ENCODE measurements around the gene PRKAG2.
"Not testable (repeated sequence)": the region's sequence is repeated elsewhere in the genome, so short reads cannot be mapped to it uniquely, and the experiment has no call there.

PRKAG2 gene

DNA sequence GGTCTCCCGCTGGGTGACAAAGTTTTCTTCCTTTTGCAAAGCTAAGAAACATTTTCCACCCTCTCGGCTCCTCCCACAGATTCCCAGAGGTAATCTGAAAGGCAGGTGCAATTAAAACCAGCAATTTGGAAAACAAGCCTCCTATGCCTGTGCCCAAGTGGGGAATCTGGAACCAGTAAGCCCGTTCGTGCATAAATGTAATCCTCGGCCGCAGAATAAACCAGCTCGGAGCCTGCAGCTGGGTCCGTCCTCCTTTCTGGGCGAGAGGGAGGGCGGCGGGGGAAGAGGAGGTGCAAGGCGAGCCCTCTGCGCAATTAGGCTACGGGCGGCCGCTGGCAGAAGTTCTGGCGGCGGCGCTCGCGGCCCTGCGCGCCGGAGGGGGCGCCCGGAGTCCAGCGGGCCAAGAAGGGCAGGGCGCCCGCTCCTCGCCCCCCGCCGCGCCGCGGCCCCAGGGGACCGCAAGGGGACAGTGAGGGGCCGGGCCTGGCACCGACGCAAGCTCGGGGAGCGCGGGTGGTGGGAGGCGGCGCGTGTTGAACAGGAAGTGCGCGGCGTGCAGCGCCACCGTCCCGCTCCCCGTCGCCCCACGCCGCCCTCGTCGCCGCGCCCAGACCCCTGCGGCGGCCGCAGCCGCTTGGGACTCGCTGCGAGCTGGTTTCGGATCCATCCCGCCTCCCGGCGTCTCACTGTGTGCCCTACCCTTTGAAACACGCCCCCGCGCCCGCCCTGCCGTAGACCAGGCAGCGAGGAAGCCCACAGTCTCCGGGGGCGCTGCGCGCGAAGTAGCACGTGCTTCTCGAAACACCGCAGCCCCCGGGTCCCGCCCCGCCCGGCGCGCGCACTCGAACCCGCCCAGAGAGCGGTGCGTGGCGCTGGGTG, at the start of gene PRKAG2:
Gene PRKAG2, minus strand, starts transcription at position 217 of the 879 bp plus-strand sequence. CDS start 495 bp downstream, outside the sequence.
- peak; percentile 75 for DNase-seq (ENCODE audit: low spot score)

DNA sequence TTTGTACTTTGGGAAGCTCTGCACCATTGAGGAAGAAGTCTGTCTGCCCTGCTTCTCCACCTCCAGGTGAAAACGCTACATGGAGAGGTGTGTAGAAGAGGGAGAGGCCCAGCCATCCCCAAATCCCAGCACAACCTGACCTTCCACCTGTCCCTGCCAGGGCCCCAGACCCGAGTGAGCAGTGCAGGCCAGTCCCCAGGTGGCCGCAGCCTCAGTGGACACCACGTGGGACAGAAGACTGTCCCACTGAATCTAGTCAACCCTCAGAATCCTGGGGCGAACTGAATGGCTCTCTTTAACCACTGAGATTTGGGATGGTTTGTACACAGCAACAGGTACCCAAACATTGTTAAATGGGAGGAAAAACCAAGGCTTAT, 49.4 kb upstream of the PRKAG2 start:
- no peak for DNase-seq (ENCODE audit: low spot score)

DNA sequence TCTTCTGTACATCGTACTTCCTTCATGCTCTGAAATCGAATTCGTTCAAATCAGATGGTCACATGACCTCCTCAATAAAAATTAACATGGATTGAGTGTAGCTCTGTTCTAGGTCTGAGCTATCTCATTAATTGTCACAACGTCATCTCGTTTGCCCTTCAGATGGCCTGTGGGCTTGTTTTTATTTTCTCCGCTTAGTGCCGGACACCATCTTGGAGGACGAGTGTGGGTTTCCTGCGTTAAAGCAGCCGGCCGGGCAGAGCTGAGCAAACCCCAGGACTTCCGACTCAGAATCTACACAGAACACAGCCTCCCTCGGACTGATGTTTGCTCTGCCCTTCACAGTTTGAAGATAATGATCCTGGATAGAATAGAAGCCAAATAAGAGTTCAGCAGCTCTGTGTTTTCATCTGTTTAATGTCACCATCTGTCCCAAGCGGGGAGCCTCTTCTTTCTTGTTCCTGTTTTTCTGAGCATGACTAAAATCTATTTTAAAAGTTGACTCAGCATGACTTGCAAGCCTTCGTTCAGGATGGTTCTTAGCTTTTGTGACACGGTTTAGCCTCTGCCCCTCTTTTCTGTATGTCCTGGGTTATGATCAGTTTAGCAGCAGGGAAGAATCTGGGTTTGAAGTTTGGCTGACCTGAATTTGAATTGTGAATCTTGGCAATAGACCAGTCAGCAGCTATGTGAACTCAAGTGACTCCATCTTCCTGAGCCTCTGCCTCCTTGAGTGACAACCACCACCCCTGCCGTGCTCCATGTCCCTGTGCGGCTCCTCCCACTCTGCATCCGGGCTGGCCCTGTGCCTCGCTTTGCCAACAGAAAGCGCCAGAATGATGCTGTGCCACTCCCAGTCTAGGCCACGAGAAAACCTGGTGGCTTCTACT, 48.8 kb upstream of the PRKAG2 start:
- DNase-seq (ENCODE audit: low spot score), result no peak

DNA sequence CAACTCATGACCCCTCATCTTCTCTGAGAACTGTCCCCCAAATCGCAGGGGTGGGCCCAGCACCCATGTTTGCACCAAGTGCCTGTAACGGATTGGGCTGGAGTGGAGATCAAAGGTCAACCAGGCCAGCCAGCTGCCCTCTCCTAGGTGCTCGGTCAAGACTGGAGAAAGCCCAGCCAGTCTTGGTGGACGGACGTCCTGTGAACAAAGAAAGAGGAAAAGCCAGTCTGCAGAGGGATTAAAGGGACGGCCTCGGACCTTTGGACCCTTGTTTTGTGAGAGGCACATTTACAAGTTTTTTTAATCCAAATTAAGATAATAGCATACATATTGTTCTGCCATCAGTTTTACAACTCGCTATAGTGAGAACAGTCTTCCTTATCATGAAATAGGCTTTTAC, 47.6 kb upstream of the PRKAG2 start:
- no peak for DNase-seq (ENCODE audit: low spot score)

DNA sequence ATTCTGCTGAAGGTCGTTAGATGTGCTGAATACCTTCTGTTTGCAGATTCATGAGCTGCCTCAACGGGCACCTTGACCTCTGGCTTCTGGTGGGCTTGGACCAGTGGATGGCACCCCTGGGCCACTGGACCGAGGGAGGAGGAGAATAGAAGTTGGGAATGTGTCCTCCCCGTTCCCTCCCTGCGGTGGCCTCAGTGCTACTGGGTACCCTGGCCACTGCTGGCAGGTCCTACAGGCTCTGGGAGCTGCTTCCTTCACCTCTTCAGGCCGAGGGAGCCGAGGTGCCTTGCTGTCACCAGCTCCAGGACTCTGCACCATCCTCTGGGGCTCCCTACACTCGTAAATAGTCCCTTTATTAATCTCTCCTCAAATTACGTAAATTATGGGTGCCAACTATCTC, 47.1 kb upstream of the PRKAG2 start:
- DNase-seq (ENCODE audit: low spot score), result no peak

DNA sequence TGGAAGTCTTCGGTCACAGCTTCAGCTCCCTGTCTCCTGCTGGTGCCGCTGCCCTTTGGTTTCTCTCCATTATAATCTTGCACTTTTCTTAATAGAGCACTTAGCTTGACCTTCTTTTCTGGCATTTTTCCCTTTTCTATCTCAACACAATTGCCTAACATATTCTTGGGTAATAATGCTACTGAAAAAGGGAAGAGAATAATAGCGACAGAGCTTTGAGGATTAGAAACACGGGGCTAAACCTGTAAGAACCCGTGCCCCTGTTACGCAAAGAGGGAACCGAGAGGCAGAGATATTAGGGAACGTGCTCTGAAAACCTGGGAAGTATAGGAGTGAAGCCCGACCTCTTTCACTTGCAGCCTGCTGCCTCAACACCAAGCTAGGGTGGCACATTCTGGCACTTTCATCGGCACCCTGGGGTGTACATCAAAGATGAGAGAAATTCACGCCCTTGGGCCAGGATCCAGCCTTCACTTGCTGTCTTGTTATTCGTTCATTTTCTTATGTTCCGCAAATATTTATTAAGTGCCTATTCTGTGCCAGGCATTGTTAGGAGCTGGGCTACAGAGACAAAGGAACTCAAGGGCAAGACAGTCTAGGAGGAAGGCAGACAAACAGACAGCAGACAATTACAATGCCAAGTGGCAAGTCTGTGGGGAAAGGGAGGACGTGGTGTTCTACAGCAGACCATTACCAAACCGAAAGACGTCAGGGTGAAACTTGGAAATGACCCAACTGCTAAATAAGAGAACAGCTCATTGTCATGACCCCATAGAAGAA, 46.4 kb upstream of the PRKAG2 start:
- no peak for DNase-seq (ENCODE audit: low spot score)

DNA sequence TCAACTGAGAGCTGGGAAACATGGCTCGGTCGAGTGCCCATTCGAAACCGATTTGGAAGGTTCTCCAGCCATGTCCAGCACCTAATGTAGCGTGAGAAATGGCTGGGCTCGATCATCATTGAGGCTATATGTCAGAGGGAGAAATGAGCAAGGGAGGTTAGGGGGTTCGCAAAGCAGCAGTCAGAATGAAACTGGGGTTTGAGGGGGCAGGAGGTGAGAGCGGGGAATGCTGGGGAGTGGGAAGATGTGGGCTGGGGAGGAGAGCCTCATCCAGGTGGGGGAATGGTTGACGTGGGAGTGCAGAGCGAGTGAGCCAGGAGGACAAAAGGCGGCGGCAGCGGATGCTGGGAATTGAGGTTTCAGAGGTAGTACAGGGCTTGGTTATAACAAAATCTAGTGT, 44.5 kb upstream of the PRKAG2 start:
- DNase-seq (ENCODE audit: low spot score), result no peak

DNA sequence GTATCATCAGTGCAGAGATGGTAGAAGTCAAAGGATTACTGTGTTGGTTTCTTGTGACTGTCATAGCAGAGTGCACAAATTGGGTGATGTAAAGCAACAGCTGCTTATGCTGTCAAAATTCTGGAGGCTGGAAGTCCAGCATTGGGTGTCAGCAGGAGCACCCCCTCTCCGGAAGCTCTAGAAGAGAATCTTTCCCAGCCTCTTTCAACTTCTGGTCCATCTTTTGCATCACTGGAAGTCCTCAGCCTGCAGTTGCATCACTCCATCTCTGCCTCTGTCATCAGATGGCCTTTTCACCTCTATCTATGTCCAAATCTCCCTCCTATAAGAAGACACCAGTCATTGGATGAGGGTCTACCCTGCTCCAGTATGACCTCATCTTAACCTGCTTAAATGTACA, 43.6 kb upstream of the PRKAG2 start:
- no peak for DNase-seq (ENCODE audit: low spot score)

DNA sequence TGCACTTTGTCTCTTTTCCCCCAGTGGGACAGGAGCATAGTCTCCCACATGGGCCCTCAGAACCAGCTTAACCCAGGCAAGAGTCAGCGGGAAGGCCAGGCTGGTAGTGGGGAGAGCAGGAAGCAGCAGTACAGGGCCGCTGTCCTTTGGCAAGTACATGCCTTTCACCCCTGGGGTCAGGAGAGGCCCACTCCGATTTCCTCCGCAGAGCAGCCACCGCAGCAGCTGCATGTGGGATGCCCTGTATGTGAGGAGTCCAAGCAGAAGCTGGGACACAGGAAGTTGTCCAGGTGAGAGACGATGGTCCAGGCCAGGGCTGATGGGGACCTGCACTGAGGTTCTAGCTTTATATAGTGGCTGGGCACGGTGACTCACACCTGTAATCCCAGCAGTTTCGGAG, 42.7 kb upstream of the PRKAG2 start:
- DNase-seq (ENCODE audit: low spot score), result no peak

DNA sequence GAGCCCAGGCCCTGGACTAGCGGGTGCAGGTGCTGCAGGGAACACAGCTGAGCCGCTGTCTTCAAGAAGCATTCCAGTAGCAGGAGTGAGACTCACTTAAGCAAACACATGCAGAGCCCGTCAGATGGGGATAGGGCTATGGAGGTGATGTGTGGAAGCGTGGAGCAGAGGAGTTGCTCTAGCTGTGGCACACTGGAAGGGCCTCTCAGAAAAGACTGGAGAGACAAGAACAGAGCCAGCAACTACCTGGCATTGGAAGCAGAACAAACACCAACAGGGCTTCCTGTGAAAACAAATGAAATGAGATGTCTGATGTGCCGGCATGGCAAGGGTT, 41.6 kb upstream of the PRKAG2 start:
- no peak for DNase-seq (ENCODE audit: low spot score)

DNA sequence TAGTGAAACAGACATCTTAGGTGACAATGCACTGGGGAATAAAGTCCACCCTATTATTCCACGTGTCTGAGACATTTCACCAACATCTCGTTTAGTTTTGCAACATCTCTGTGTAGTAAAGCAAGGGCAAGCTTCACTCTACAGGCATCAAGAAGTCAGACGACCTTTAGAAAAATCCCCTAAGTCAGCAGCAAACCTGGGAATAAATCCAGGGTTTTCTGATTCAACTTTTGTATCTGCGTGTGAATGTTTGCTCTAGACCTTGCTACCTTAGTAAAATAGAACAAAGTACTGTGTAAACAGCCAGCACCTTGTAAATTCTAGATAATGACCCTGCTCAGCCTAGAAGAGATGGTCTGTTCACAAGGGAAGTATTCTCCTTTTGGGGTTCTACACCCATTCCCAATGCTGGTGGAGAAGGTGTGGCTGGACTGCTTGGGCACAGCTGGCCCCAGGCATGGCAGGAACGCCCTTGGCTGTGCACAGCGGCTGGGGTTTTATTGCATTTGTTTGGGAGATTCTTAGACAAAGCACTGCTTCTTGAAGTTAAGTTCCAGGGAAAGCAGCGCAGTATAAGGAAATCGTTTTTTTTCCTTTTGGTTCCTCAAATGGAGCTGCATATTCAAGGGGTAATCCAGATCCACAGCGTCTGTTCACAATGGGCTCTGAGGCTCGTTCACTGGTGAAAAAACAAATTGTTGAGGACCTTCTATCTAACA, 41.0 kb upstream of the PRKAG2 start:
- DNase-seq (ENCODE audit: low spot score), result no peak

DNA sequence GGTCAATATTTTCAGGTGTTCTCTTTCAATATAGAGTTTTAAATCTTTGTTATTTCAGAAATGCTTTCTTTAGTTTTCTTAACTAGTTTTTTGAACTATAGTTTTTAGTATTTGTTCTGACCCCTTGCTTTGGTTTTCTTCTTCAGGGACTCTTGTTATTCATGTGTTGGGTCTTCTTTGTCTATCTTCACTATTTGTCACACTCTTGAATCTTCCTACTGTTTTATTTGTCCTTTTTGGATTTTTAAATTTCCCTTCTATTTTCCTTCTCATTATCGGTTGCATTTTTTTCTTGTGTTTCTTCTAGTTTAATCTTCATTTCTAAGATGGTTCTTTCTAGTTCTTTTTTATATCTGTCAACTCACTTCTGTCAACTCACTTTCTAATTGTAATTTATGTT, 37.1 kb upstream of the PRKAG2 start:
- no peak for DNase-seq (ENCODE audit: low spot score)

DNA sequence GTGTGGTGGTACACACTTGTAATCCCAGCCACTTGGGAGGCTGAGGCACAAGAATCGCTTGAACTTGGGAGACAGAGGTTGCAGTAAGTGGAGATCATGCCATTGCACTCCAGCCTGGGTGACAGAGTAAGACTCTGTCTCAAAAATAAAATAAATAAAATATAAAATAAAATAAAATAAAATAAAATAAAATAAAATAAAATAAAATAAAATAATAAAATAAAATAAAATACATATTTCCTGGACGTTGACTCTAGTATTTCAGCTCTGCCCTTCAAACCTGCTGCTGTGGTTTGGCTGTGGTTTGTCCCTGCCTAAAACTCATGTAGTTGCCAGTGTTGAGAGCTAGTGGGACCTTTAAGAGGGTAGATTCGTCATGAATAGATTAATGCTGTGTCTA, 33.7 kb upstream of the PRKAG2 start:
- not testable (repeated sequence) for DNase-seq (ENCODE audit: low spot score)

DNA sequence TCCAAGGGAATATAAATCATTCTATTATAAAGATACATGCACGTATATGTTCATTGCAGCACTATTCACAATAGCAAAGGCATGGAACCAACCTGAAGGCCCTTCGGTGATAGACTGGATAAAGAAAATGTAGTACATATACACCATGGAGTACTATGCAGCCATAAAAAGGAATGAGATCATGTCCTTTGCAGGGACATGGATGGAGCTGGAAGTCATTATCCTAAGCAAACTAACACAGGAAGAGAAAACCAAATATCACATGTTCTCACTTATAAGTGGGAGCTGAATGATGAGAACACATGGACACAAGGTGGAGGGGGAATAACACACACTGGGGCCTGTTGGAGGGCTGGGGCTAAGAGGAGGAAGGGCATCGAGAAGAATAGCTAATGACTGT, 30.2 kb upstream of the PRKAG2 start:
- DNase-seq (ENCODE audit: low spot score), result not testable (repeated sequence)

DNA sequence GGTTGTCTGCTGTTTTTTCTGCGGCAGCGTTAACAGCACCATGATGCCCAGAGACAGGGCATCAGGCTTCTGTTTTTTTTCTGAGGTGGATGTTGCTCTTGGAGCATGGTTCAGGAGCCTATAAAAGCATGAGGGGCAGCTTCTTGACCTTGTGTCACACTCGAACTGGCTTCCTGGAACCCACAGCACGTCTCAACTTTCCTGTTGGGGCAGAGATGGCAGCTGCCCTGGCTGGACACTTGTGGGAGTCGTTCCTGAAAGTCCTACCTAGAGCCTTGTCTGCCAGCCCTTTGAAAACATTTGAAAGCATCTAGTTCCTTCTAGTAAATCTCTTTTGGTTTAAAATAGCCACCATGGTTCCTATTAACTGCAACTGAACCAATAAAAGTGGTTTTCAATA, 28.9 kb upstream of the PRKAG2 start:
- DNase-seq (ENCODE audit: low spot score), result no peak

DNA sequence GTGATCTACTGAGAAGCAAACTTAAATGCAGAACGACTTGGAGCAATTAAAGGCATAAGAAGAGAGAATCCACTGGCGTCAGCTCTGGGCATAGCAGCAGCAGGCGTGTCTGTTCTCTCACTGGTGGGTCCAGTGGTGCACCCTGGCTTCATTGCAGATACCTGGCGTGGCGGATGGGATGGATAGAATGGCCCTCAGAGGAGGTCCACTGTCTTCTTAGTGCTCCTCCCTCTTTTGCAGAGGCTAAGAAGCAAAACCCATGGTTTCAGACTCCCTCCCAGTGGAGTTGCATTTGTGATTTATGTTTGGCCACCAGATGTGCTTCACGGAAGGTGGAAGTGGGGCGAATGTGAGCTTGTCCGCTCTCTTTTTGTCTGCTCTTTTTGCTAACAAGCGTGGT, 28.4 kb upstream of the PRKAG2 start:
- no peak for DNase-seq (ENCODE audit: low spot score)

DNA sequence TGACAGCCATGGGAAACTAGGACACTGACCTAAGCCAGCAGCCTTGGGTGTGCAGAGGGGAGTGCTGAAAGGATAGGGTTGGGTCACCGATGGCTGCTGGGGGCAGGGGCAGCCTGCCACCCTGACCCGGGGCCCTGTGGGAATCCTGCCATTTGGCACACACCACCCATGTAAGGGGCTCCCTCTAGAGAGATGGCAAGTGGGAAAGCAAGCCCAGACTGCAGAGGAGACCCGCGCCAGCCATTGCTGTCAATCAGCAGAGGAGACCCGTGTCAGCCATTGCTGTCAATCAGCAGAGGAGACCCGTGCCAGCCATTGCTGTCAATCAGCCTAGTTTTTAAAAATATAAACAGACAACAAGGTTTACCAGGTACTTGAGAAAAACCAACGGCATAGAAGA, 27.4 kb upstream of the PRKAG2 start:
- DNase-seq (ENCODE audit: low spot score), result no peak

DNA sequence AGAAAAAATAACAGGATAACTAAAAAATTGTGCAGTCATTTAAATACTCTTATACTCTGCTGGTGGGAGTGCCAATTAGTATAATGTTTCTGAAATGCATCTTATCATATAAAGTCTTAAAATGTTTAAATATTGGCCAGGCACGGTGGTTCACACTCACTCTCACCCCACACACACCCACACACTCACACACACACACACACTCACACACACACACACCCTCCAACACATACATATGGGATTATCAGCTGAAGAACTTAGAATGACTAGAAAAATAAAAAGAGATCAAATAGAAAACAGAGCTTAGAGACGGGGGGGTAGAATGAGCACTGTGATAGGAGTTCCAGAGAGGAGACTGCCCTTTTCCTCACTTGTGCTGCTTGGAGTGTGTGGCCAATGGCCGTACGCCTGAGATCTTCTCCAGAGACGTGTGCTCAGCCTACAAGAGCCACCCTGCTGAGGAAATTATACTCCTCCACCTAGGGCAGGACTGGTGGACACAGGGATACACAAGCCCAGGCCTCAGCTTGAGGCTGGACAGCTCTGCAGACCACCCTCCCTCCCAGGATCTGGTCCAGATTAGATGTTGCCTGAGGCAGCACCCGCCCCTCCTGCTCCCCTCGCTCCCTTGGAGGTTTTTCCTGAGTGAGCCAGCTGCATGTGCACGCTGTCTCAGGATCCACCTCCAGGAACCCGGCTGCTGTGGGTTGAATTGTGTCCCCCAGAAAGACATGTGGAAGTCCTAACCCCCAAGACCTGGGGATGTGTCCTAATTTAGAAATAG, 26.5 kb upstream of the PRKAG2 start:
- no peak for DNase-seq (ENCODE audit: low spot score)

DNA sequence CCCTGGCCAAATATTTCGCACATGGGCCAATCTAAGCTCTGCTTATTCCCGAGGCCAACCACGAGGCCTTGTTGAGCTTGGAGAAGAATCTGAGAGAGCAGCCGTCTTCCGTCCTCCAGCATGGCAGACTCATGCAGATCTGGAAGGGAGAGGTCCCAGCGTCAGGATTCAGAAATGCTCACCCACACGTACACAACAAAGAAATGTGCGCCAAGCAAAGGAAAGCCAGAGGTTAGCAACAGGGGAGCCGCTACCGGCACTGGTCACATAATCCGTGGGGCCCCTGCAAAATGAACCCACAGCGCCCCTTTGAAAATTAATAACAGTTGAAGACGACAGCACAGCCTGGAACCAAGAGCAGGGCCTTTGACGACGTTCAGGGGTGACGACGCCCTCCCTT, 25.4 kb upstream of the PRKAG2 start:
- DNase-seq (ENCODE audit: low spot score), result no peak

DNA sequence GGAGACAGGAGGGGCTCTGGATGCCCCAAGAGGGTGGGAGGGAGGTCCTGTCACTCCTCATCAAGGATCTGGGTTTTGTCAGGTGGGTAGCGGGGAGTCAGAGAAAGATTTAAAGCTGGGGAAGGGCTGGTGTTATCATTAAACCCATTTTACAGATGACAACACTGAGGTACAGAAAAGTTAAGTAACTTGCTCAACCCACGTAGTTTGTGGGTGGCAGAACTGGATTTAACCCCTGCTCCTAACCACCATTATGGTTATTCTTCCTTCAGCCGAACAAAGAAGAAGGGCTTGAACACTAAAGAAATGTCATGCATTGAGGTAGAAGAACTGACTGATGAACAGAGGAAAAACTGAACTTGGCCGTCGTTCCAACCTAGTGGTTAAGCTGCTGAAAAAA, 24.9 kb upstream of the PRKAG2 start:
- no peak for DNase-seq (ENCODE audit: low spot score)

DNA sequence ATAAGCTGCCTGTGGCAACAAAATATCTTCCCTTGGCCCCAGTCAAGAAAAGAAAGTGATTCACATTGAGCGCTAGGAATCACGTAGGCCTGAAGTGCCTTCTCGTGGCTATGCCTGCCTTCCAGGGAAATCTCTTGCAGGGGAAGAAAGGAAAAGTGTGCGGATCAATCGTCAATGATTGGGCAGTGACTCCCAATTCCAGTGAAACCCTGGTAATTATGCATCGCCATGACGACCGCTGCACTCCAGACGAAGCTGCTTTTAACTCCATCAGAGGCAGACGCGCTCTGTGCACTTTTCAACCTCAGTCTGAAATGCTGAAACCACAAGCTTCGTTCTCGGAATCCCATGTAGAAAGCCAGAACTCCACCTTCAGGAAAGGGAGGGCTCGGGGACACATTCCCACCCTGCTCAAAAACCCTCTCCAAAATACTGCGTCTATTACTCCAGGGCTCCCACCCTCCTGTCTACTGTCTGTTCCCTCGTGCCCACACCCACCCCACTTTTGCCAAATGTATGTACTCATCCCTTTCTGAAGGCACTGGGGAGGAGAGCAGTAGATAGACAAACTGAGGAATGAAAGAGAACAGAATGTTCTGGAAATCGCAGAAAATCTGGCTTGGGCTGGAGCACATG, 24.2 kb upstream of the PRKAG2 start:
- DNase-seq (ENCODE audit: low spot score), result no peak

Data from ecto neural progenitor cell (in vitro differentiated cells).